Lower leg skin (tissue), 4 donors: ENCODE measurements around the gene PPP1R3F. TPM values are rescaled to one million over a fixed set of nuclear protein-coding genes. Genes with fewer than 3 reads are reported as not detected.
"Not testable (repeated sequence)": the region's sequence is repeated elsewhere in the genome, so short reads cannot be mapped to it uniquely, and the experiment has no call there.

Source experiments
- DNase-seq, 2 donors: peaks; one replicate each; pipeline ENCODE4 v3.0.0-alpha.2; 2019; ENCODE audit warnings: low spot score in 2 of 2
- H3K4me3 ChIP-seq: fragments of 200-600 bp; sonication (generic); 2 replicates; pipeline ENCODE4 v1.5.1; 2017; ENCODE audit warnings: mild to moderate bottlenecking, low read depth; ENCODE audit not compliant: poor library complexity, severe bottlenecking
- CTCF ChIP-seq, 3 donors: fragments of 450-650 bp; IDR thresholded peaks; one replicate each; pipeline ENCODE4 v1.5.1; 2016; ENCODE audit warnings: antibody characterized with exemption in 3 of 3, mild to moderate bottlenecking in 3 of 3, moderate library complexity in 2 of 3
- POLR2A ChIP-seq, 2 donors: fragments of 450-650 bp; IDR thresholded peaks; one replicate each; pipeline ENCODE4 v1.6.1; 2016 to 2017; ENCODE audit warnings: antibody characterized with exemption in 2 of 2, mild to moderate bottlenecking in 1 of 2, moderate library complexity in 1 of 2
- WGBS, 2 donors: methylation state at CpG; one replicate each; pipeline ENCODE4 v1.1.5; 2018; 5-methylcytosine and 5-hydroxymethylcytosine counted together
- intact Hi-C: fragments of 100-400 bp; cut with DNase I; formaldehyde crosslinking; loops from one replicate; pipeline ENCODE4 v1.15.0; 2023; ENCODE audit warnings: low total_unique reads
- total RNA-seq, 4 donors: library from RNA; depleted of rRNA; stranded (reverse); fragments of >200 nt; gene quantifications; one replicate each; pipeline ENCODE4 v1.1.0, GENCODE V29; 2016

The PPP1R3F gene
- total RNA-seq, 4 donors from 2014 or later: 4.7 to 10.9 (median 5.6) TPM

- WGBS, 2 donors: 50 to 68% methylated on average over 4 of the region's 4 CpGs
- no peak overlapping the region for H3K4me3 ChIP-seq
- intact Hi-C loops: no loop called here
- TF ChIP-seq POLR2A (IDR thresholded peaks at IDR 0.05) (no peak), CTCF (IDR thresholded peaks at IDR 0.05) (no peak)
- no peak for DNase-seq
These were observed 46.5 kb downstream of the PPP1R3F start for GRCh38 chrX:49316085-49316484.

DNA sequence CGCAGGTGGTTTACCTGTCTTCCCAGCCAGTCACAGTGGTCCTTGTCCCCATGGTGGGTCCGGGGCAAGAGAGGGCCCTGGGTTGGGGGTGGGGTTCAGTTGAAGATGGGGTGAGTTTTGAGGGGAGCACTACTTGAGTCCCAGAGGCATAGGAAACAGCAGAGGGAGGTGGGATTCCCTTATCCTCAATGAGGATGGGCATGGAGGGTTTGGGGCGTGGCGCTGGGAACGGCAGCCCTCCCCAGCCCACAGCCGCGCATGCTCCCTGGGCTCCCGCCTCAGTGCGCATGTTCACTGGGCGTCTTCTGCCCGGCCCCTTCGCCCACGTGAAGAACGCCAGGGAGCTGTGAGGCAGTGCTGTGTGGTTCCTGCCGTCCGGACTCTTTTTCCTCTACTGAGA lies 52.1 kb downstream of the PPP1R3F start, which contains the start of gene GAGE12J:
TSS of gene GAGE12J (plus strand) at position 301 of the 400 bp plus-strand sequence. CDS start 1,157 bp downstream, outside the sequence.
- H3K4me3 ChIP-seq, DNase-seq, intact Hi-C loops: not testable (repeated sequence)
- 89% methylated on average over 1 of the region's 16 CpGs; no CpG with 5 or more reads in 1 of the 2 donors for WGBS, 2 donors

DNA sequence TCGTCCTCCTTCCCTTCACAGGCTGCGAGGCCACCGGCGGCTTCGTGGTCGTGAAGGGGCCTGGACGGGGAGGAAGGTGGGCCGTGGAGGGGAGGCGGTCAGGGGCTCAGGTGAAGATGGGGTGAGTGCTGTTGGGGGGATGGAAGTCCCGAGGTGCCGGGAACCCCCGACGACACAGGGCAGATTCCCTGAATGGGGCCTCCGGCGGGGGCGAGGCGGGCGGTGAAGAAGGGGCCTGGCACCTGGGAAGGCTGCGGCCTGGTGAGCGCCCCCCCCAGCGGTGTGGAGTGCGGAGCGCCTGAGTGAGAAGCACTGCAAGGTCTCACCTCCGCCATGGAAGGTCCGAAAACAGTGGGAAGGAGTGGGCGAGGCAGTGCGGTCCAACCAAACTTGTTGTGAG lies 52.7 kb downstream of the PPP1R3F start:
- DNase-seq, intact Hi-C loops, H3K4me3 ChIP-seq: not testable (repeated sequence)
- WGBS, 2 donors: 100% methylated on average over 7 of the region's 27 CpGs; no CpG with 5 or more reads in 1 of the 2 donors

DNA sequence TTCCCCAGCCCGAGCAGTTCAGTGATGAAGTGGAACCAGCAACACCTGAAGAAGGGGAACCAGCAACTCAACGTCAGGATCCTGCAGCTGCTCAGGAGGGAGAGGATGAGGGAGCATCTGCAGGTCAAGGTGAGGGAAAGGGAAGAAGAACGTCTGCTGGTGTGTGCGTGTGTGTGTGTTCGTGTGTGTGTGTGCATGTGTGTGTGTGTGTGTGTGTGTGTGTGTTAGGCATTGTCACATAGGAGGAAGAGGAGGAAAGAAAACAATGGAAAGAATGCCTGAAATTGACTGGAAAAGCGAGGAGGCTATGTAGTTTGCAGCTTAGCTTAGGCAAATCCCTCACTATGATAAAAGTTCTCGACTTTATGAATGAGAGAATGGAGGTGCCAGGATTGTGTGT lies 54.1 kb downstream of the PPP1R3F start:
- intact Hi-C loops, H3K4me3 ChIP-seq, DNase-seq: not testable (repeated sequence)
- WGBS, 2 donors: 62% methylated on average over 4 of the region's 7 CpGs; no CpG with 5 or more reads in 1 of the 2 donors

DNA sequence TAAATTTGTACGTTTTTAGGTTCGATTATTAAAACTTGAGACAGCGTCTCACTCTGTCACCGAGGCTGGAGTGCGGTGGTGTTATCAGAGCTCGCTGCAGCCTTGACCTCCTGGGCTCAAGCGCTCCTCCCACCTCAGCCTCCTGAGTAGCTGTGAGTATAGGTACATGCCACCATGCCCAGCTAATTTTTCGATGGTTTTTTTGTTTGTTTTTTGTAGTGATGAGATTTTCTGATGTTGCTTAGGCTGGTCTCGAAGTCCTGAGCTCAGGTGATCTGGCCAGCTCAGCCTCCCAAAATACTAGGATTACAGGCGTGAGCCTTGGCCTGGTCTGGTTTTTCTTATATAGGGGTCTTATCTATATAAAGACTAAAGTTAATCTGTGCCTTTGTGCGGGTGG lies 60.8 kb downstream of the PPP1R3F start:
- DNase-seq, intact Hi-C loops, H3K4me3 ChIP-seq: not testable (repeated sequence)
- 89 to 91% methylated on average over 4 to 6 of the region's 11 CpGs for WGBS, 2 donors

DNA sequence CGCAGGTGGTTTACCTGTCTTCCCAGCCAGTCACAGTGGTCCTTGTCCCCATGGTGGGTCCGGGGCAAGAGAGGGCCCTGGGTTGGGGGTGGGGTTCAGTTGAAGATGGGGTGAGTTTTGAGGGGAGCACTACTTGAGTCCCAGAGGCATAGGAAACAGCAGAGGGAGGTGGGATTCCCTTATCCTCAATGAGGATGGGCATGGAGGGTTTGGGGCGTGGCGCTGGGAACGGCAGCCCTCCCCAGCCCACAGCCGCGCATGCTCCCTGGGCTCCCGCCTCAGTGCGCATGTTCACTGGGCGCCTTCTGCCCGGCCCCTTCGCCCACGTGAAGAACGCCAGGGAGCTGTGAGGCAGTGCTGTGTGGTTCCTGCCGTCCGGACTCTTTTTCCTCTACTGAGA lies 61.7 kb downstream of the PPP1R3F start, which contains the start of gene GAGE13:
TSS of gene GAGE13 (plus strand) at position 301 of the 400 bp plus-strand sequence. CDS start 1,156 bp downstream, outside the sequence.
- H3K4me3 ChIP-seq, DNase-seq, intact Hi-C loops: not testable (repeated sequence)
- WGBS, 2 donors: no CpG with 5 or more reads among the region's 16 CpGs

DNA sequence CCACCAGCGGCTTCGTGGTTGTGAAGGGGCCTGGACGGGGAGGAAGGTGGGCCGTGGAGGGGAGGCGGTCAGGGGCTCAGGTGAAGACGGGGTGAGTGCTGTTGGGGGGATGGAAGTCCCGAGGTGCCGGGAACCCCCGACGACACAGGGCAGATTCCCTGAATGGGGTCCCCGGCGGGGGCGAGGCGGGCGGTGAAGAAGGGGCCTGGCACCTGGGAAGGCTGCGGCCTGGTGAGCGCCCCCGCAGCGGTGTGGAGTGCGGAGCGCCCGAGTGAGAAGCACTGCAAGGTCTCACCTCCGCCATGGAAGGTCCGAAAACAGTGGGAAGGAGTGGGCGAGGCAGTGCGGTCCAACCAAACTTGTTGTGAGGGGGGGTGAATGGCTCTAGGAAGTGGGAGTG lies 62.2 kb downstream of the PPP1R3F start:
- DNase-seq, H3K4me3 ChIP-seq, intact Hi-C loops: not testable (repeated sequence)
- 94% methylated on average over 22 of the region's 26 CpGs; no CpG with 5 or more reads in 1 of the 2 donors for WGBS, 2 donors

Other genes with a start within 250 kb of the PPP1R3F start
- 10 to 100 TPM; 37.1 to 55.9 (median 53.6) TPM for gene TFE3, start 226.4 kb upstream of the PPP1R3F start, total RNA-seq
- 10 to 100 TPM; 33.7 to 51.9 (median 36.0) TPM for gene CCDC120, start 210.8 kb upstream of the PPP1R3F start, total RNA-seq
- 10 to 100 TPM in 1 of 4 donors, 1 to 10 TPM in 3; 6.2 to 11.2 (median 7.7) TPM for gene PRAF2, start 195.8 kb upstream of the PPP1R3F start, total RNA-seq
- 100 to 1,000 TPM in 1 of 4 donors, 10 to 100 TPM in 3; 84.4 to 102 (median 87.8) TPM for gene WDR45, start 189.9 kb upstream of the PPP1R3F start, total RNA-seq
- gene GPKOW, start 146.1 kb upstream of the PPP1R3F start, total RNA-seq: 10 to 100 TPM; 36.2 to 43.6 (median 36.3) TPM
- gene MAGIX, start 107.0 kb upstream of the PPP1R3F start, total RNA-seq: 10 to 100 TPM in 2 of 4 donors, 1 to 10 TPM in 2; 6.8 to 16.5 (median 10.3) TPM
- gene PLP2, start 97.9 kb upstream of the PPP1R3F start, total RNA-seq: 100 to 1,000 TPM; 126 to 132 (median 130) TPM
- gene PRICKLE3, start 83.4 kb upstream of the PPP1R3F start, total RNA-seq: 10 to 100 TPM; 18.8 to 58.9 (median 33.4) TPM
- 1 to 10 TPM in 2 of 4 donors, under 1 TPM in 2; 0.88 to 4.8 (median 1.7) TPM for gene SYP, start 69.6 kb upstream of the PPP1R3F start, total RNA-seq
- under 1 TPM in 3 of 4 donors, not detected in 1; 0.06 to 0.76 (median 0.15) TPM for gene CACNA1F, start 36.5 kb upstream of the PPP1R3F start, total RNA-seq
- 10 to 100 TPM; 18.1 to 29.7 (median 19.8) TPM for gene CCDC22, start 34.3 kb upstream of the PPP1R3F start, total RNA-seq
- 1 to 10 TPM in 2 of 4 donors, under 1 TPM in 2; 0.69 to 1.1 (median 0.92) TPM for gene FOXP3, start 5.1 kb upstream of the PPP1R3F start, total RNA-seq
- gene GAGE10, start 33.9 kb downstream of the PPP1R3F start, total RNA-seq: not detected
- gene GAGE12J, start 52.2 kb downstream of the PPP1R3F start, total RNA-seq: not detected
- not detected for gene GAGE13, start 61.8 kb downstream of the PPP1R3F start, total RNA-seq